Measurements from ENCODE around the gene AIG1. TPM values are rescaled to one million over a fixed set of nuclear protein-coding genes. Genes with fewer than 3 reads are reported as not detected.

AIG1 gene
- polyA plus RNA-seq, 1 experiment, result 43.2 TPM

GRCh38 chr6:143126574-143126941 is 65.9 kb downstream of the AIG1 start:
- CTCF ChIA-PET, result no interaction called here
- peaks cover 1% of the 10 kb centered on the region; the same call in 1 of the 2 replicates for H3K36me3 ChIP-seq (ENCODE audit: control insufficient read depth, insufficient read depth, low read length)
- POLR2A ChIA-PET, result no interaction called here
- DNase-seq (ENCODE audit: low read depth), result no peak
- no peaks in the 10 kb centered on the region for H3K27me3 ChIP-seq (ENCODE audit: control insufficient read depth, insufficient read depth, low read length)
- no peak overlapping the region for H3K4me3 ChIP-seq (ENCODE audit: low read depth, low read length)
- TF ChIP-seq, protein P1, sequence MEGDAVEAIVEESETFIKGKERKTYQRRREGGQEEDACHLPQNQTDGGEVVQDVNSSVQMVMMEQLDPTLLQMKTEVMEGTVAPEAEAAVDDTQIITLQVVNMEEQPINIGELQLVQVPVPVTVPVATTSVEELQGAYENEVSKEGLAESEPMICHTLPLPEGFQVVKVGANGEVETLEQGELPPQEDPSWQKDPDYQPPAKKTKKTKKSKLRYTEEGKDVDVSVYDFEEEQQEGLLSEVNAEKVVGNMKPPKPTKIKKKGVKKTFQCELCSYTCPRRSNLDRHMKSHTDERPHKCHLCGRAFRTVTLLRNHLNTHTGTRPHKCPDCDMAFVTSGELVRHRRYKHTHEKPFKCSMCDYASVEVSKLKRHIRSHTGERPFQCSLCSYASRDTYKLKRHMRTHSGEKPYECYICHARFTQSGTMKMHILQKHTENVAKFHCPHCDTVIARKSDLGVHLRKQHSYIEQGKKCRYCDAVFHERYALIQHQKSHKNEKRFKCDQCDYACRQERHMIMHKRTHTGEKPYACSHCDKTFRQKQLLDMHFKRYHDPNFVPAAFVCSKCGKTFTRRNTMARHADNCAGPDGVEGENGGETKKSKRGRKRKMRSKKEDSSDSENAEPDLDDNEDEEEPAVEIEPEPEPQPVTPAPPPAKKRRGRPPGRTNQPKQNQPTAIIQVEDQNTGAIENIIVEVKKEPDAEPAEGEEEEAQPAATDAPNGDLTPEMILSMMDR (IDR thresholded peaks at IDR 0.05; ENCODE audit: insufficient read depth, low read depth, low read length), result no peak

GRCh38 chr6:143127941-143128680 is 67.4 kb downstream of the AIG1 start:
- Histone ChIP-seq H3K27me3 (ENCODE audit: control insufficient read depth, insufficient read depth, low read length) (no peaks in the 10 kb centered on the region), H3K4me3 (ENCODE audit: low read depth, low read length) (no peak overlapping the region), H3K36me3 (ENCODE audit: control insufficient read depth, insufficient read depth, low read length) (peaks cover 1% of the 10 kb centered on the region; the same call in 1 of the 2 replicates)
- ChIA-PET POLR2A (no interaction called here), CTCF (no interaction called here)
- DNase-seq (ENCODE audit: low read depth), result no peak
- TF ChIP-seq, protein P1 (IDR thresholded peaks at IDR 0.05; ENCODE audit: insufficient read depth, low read depth, low read length), result no peak

DNA sequence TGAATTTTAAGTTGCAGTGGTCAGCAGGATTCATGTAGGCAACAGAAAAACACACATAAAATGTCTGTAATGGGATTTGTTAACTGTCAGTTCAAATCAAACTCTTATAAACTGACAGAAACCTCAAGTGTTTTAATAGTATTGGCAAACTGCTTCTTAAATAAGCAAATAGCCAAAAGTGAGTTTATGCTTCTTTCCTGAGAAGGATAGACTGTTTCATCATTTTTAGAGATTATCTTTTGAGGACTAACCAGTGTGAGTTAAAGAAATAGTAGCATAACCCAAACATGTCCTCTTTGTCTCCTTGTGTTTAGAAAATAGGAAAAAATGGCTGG is 68.0 kb downstream of the AIG1 start:
- POLR2A ChIA-PET, result no interaction called here
- TF ChIP-seq, protein P1 (IDR thresholded peaks at IDR 0.05; ENCODE audit: insufficient read depth, low read depth, low read length), result no peak
- no peak for DNase-seq (ENCODE audit: low read depth)
- H3K4me3 ChIP-seq (ENCODE audit: low read depth, low read length), result no peak overlapping the region
- CTCF ChIA-PET, result no interaction called here
- H3K36me3 ChIP-seq (ENCODE audit: control insufficient read depth, insufficient read depth, low read length), result peaks cover 1% of the 10 kb centered on the region; the same call in 1 of the 2 replicates
- no peaks in the 10 kb centered on the region for H3K27me3 ChIP-seq (ENCODE audit: control insufficient read depth, insufficient read depth, low read length)

- no peak for DNase-seq (ENCODE audit: low read depth)
- ChIA-PET CTCF (interaction anchor here (1.4 kb wide), 1 partner anchor 149 kb away, joined by 3 read pairs; no protein-coding TSS in a partner anchor), POLR2A (no interaction called here)
- H3K36me3 ChIP-seq (ENCODE audit: control insufficient read depth, insufficient read depth, low read length), result no peaks in the 10 kb centered on the region
- H3K4me3 ChIP-seq (ENCODE audit: low read depth, low read length), result no peak overlapping the region
- TF ChIP-seq, protein P1 (IDR thresholded peaks at IDR 0.05; ENCODE audit: insufficient read depth, low read depth, low read length), result no peak
- H3K27me3 ChIP-seq (ENCODE audit: control insufficient read depth, insufficient read depth, low read length), result no peaks in the 10 kb centered on the region
Observed at GRCh38 chr6:143130928-143131327, 70.2 kb downstream of the AIG1 start.

DNA sequence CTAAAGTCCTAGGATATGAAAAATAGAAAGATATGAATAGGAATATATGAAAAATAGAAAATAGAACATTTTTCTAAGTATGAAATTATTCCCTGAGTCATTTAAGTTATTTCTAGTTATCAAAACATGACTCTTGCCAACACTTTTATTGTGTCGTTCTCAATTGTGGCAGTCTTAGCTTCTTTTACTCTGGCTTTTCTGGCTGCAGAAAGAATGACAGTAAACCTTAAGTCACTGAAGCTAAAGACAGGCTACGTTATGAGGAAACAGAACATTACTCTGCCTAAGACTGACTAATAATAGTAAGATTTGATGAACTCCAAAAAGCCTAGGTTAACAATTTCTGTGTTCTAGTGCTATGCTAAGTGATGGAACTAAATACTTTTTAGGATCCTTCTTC is 74.6 kb downstream of the AIG1 start:
- ChIA-PET CTCF (no interaction called here), POLR2A (no interaction called here)
- DNase-seq (ENCODE audit: low read depth), result no peak
- no peaks in the 10 kb centered on the region for H3K27me3 ChIP-seq (ENCODE audit: control insufficient read depth, insufficient read depth, low read length)
- H3K4me3 ChIP-seq (ENCODE audit: low read depth, low read length), result no peak overlapping the region
- H3K36me3 ChIP-seq (ENCODE audit: control insufficient read depth, insufficient read depth, low read length), result no peaks in the 10 kb centered on the region
- TF ChIP-seq, protein P1 (IDR thresholded peaks at IDR 0.05; ENCODE audit: insufficient read depth, low read depth, low read length), result no peak
